Measurements from ENCODE around the gene BCAP31. TPM values are rescaled to one million over a fixed set of nuclear protein-coding genes. Genes with fewer than 3 reads are reported as not detected.

BCAP31 gene
- total and polyA plus RNA-seq, 2 donors, result 71.9 to 114 TPM

- peaks cover 5 to 10% of the 10 kb centered on the region in 2 donors for H3K27me3 ChIP-seq (ENCODE audit: control insufficient read depth in 2 of 2, insufficient read depth in 1 of 2, low read length in 1 of 2)
- no peaks in the 10 kb centered on the region for H3K4me1 ChIP-seq (ENCODE audit: control insufficient read depth in 2 of 2, insufficient read depth in 2 of 2, low read length in 2 of 2)
- DNase-seq (ENCODE audit: low read depth in 6 of 9, low spot score in 9 of 9), result no peak
- H3K4me3 ChIP-seq (ENCODE audit: low read length in 2 of 2), result no peak overlapping the region
- 94% methylated on average over 9 of the region's 9 CpGs for WGBS
- H3K9me3 ChIP-seq (ENCODE audit: control insufficient read depth in 2 of 2, insufficient read depth in 1 of 2, low read length in 1 of 2), result no peaks in the 10 kb centered on the region
- H3K36me3 ChIP-seq (ENCODE audit: control insufficient read depth in 2 of 2, insufficient read depth in 2 of 2, low read length in 1 of 2), result no peaks in the 10 kb centered on the region
- no peak overlapping the region for H3K27ac ChIP-seq (ENCODE audit: low read depth in 1 of 2, low read length in 1 of 2)
Measured at GRCh38 chrX:153657161-153657560, 67.0 kb downstream of the BCAP31 start.

- Histone ChIP-seq H3K4me1 (ENCODE audit: control insufficient read depth in 2 of 2, insufficient read depth in 2 of 2, low read length in 2 of 2) (no peaks in the 10 kb centered on the region), H3K4me3 (ENCODE audit: low read length in 2 of 2) (no peak overlapping the region), H3K27me3 (ENCODE audit: control insufficient read depth in 2 of 2, insufficient read depth in 1 of 2, low read length in 1 of 2) (peaks cover 6 to 19% of the 10 kb centered on the region in 2 donors), H3K27ac (ENCODE audit: low read depth in 1 of 2, low read length in 1 of 2) (no peak overlapping the region), H3K9me3 (ENCODE audit: control insufficient read depth in 2 of 2, insufficient read depth in 1 of 2, low read length in 1 of 2) (peaks cover 0 to 6% of the 10 kb centered on the region in 2 donors), H3K36me3 (ENCODE audit: control insufficient read depth in 2 of 2, insufficient read depth in 2 of 2, low read length in 1 of 2) (no peaks in the 10 kb centered on the region)
- WGBS, result 95% methylated on average over 2 of the region's 2 CpGs
- DNase-seq (ENCODE audit: low read depth in 6 of 9, low spot score in 9 of 9), result no peak
Measured at GRCh38 chrX:153653556-153653955, 70.6 kb downstream of the BCAP31 start.

- 86% methylated on average over 9 of the region's 9 CpGs for WGBS
- DNase-seq (ENCODE audit: low read depth in 6 of 9, low spot score in 9 of 9), result no peak
Measured at GRCh38 chrX:153651540-153652079, 72.6 kb downstream of the BCAP31 start.

GRCh38 chrX:153650959-153651358 lies 73.2 kb downstream of the BCAP31 start:
- no peaks in the 10 kb centered on the region for H3K36me3 ChIP-seq (ENCODE audit: control insufficient read depth in 2 of 2, insufficient read depth in 2 of 2, low read length in 1 of 2)
- H3K27ac ChIP-seq (ENCODE audit: low read depth in 1 of 2, low read length in 1 of 2), result no peak overlapping the region
- DNase-seq (ENCODE audit: low read depth in 6 of 9, low spot score in 9 of 9), result no peak
- H3K4me1 ChIP-seq (ENCODE audit: control insufficient read depth in 2 of 2, insufficient read depth in 2 of 2, low read length in 2 of 2), result no peaks in the 10 kb centered on the region
- no peak overlapping the region for H3K4me3 ChIP-seq (ENCODE audit: low read length in 2 of 2)
- peaks cover 28 to 44% of the 10 kb centered on the region in 2 donors for H3K27me3 ChIP-seq (ENCODE audit: control insufficient read depth in 2 of 2, insufficient read depth in 1 of 2, low read length in 1 of 2)
- peaks cover 0 to 7% of the 10 kb centered on the region in 2 donors for H3K9me3 ChIP-seq (ENCODE audit: control insufficient read depth in 2 of 2, insufficient read depth in 1 of 2, low read length in 1 of 2)
- over 99% methylated on average over 13 of the region's 13 CpGs for WGBS

More at GRCh38 chrX:153651540-153652079, 72.6 kb downstream of the BCAP31 start:
- no peaks in the 10 kb centered on the region for H3K4me1 ChIP-seq (ENCODE audit: control insufficient read depth in 2 of 2, insufficient read depth in 2 of 2, low read length in 2 of 2)
- H3K9me3 ChIP-seq (ENCODE audit: control insufficient read depth in 2 of 2, insufficient read depth in 1 of 2, low read length in 1 of 2), result peaks cover 0 to 7% of the 10 kb centered on the region in 2 donors
- H3K36me3 ChIP-seq (ENCODE audit: control insufficient read depth in 2 of 2, insufficient read depth in 2 of 2, low read length in 1 of 2), result no peaks in the 10 kb centered on the region
- no peak overlapping the region for H3K27ac ChIP-seq (ENCODE audit: low read depth in 1 of 2, low read length in 1 of 2)
- H3K4me3 ChIP-seq (ENCODE audit: low read length in 2 of 2), result no peak overlapping the region
- H3K27me3 ChIP-seq (ENCODE audit: control insufficient read depth in 2 of 2, insufficient read depth in 1 of 2, low read length in 1 of 2), result peaks cover 21 to 37% of the 10 kb centered on the region in 2 donors

Other genes starting within 250 kb of the BCAP31 start
- gene BGN, start 229.4 kb downstream of the BCAP31 start, total RNA-seq, result 3.4 TPM
- gene BGN, start 229.4 kb downstream of the BCAP31 start, polyA plus RNA-seq, result 21.6 TPM
- 0.09 TPM for gene ATP2B3, start 206.7 kb downstream of the BCAP31 start, total RNA-seq
- 0.02 TPM for gene ATP2B3, start 206.7 kb downstream of the BCAP31 start, polyA plus RNA-seq
- gene CCNQ, start 125.2 kb downstream of the BCAP31 start, total RNA-seq, result 21.1 TPM
- gene CCNQ, start 125.2 kb downstream of the BCAP31 start, polyA plus RNA-seq, result 28.4 TPM
- gene DUSP9, start 77.2 kb downstream of the BCAP31 start, total RNA-seq, result 1.7 TPM
- 0.07 TPM for gene DUSP9, start 77.2 kb downstream of the BCAP31 start, polyA plus RNA-seq
- 8.2 TPM for gene PNCK, start 50.6 kb downstream of the BCAP31 start, total RNA-seq
- gene PNCK, start 50.6 kb downstream of the BCAP31 start, polyA plus RNA-seq, result 2.4 TPM
- gene SLC6A8, start 36.5 kb downstream of the BCAP31 start, total RNA-seq, result 5.5 TPM
- gene SLC6A8, start 36.5 kb downstream of the BCAP31 start, polyA plus RNA-seq, result 18.2 TPM
- 4.7 TPM for gene ABCD1, start 469 bp upstream of the BCAP31 start, total RNA-seq
- gene ABCD1, start 469 bp upstream of the BCAP31 start, polyA plus RNA-seq, result 6.8 TPM
- gene PLXNB3, start 39.9 kb upstream of the BCAP31 start, total RNA-seq, result 0.14 TPM
- 0.71 TPM for gene PLXNB3, start 39.9 kb upstream of the BCAP31 start, polyA plus RNA-seq
- gene SRPK3, start 56.7 kb upstream of the BCAP31 start, total RNA-seq, result 0.61 TPM
- 0.75 TPM for gene SRPK3, start 56.7 kb upstream of the BCAP31 start, polyA plus RNA-seq
- gene IDH3G, start 70.0 kb upstream of the BCAP31 start, total RNA-seq, result 37.5 TPM
- gene IDH3G, start 70.0 kb upstream of the BCAP31 start, polyA plus RNA-seq, result 39.2 TPM
- gene SSR4, start 70.3 kb upstream of the BCAP31 start, total RNA-seq, result 257 TPM
- 328 TPM for gene SSR4, start 70.3 kb upstream of the BCAP31 start, polyA plus RNA-seq
- 0.61 TPM for gene PDZD4, start 106.2 kb upstream of the BCAP31 start, total RNA-seq
- gene PDZD4, start 106.2 kb upstream of the BCAP31 start, polyA plus RNA-seq, result 7.9 TPM
- 0.28 TPM for gene L1CAM, start 161.8 kb upstream of the BCAP31 start, total RNA-seq
- 0.64 TPM for gene L1CAM, start 161.8 kb upstream of the BCAP31 start, polyA plus RNA-seq
- gene AVPR2, start 180.3 kb upstream of the BCAP31 start, total RNA-seq, result 0.24 TPM
- gene AVPR2, start 180.3 kb upstream of the BCAP31 start, polyA plus RNA-seq, result 1.8 TPM
- gene ARHGAP4, start 201.9 kb upstream of the BCAP31 start, total RNA-seq, result 139 TPM
- gene ARHGAP4, start 201.9 kb upstream of the BCAP31 start, polyA plus RNA-seq, result 481 TPM
- gene NAA10, start 210.7 kb upstream of the BCAP31 start, total RNA-seq, result 41.3 TPM
- 94.7 TPM for gene NAA10, start 210.7 kb upstream of the BCAP31 start, polyA plus RNA-seq
- gene RENBP, start 220.3 kb upstream of the BCAP31 start, total RNA-seq, result 9.3 TPM
- 18.3 TPM for gene RENBP, start 220.3 kb upstream of the BCAP31 start, polyA plus RNA-seq
- gene HCFC1, start 247.4 kb upstream of the BCAP31 start, total RNA-seq, result 12.7 TPM
- gene HCFC1, start 247.4 kb upstream of the BCAP31 start, polyA plus RNA-seq, result 21.9 TPM
- gene TMEM187, start 248.4 kb upstream of the BCAP31 start, total RNA-seq, result 5.9 TPM
- 6.9 TPM for gene TMEM187, start 248.4 kb upstream of the BCAP31 start, polyA plus RNA-seq

Measured in thymus (tissue), 11 donors.